Epithelial cell of prostate (primary cell): Measurements from ENCODE around the gene RLBP1.
"Not testable (repeated sequence)": the region's sequence is repeated elsewhere in the genome, so short reads cannot be mapped to it uniquely, and the experiment has no call there.

Experiments
- DNase-seq: peaks from one replicate; pipeline ENCODE4 v3.0.0-alpha.2; 2011; ENCODE audit warnings: low read depth, low spot score
- H3K27ac ChIP-seq: fragments of 450-650 bp; 2 replicates; pipeline ENCODE4 v1.5.1; 2017; ENCODE audit warnings: mild to moderate bottlenecking

Gene RLBP1

GRCh38 chr15:89221543-89221942 is at the start of gene RLBP1:
Gene RLBP1, minus strand, starts transcription at chr15:89221579. Its CDS starts 2,604 bp downstream, at chr15:89218975.
- no peak for DNase-seq
- H3K27ac ChIP-seq: no peak within 1 kb of the TSS

- DNase-seq, H3K27ac ChIP-seq: not testable (repeated sequence)
Observed at GRCh38 chr15:89250142-89250541, 28.8 kb upstream of the RLBP1 start.

GRCh38 chr15:89248584-89248983 is 27.2 kb upstream of the RLBP1 start:
- no peak overlapping the region for H3K27ac ChIP-seq
- DNase-seq: no peak

GRCh38 chr15:89247446-89247845 is 26.1 kb upstream of the RLBP1 start:
- H3K27ac ChIP-seq: no peak overlapping the region
- no peak for DNase-seq

GRCh38 chr15:89244574-89244903 is 23.2 kb upstream of the RLBP1 start:
- no peak for DNase-seq
- no peak overlapping the region for H3K27ac ChIP-seq

- DNase-seq: peak; percentile 69
- peak within 1 kb of the TSS; percentile 57 for H3K27ac ChIP-seq
Observed at GRCh38 chr15:89243691-89244573, 22.6 kb upstream of the RLBP1 start, which contains the start of gene FANCI. Gene FANCI, plus strand, starts transcription at chr15:89243979. Its CDS starts 3,669 bp downstream, at chr15:89247648.

GRCh38 chr15:89243046-89243690 is 21.8 kb upstream of the RLBP1 start:
- peak overlapping the region; percentile 57 for H3K27ac ChIP-seq
- no peak for DNase-seq

GRCh38 chr15:89239883-89240810 is 18.8 kb upstream of the RLBP1 start:
- H3K27ac ChIP-seq, DNase-seq: not testable (repeated sequence)

- H3K27ac ChIP-seq: no peak overlapping the region
- no peak for DNase-seq
Observed at GRCh38 chr15:89231832-89232231, 10.5 kb upstream of the RLBP1 start.

GRCh38 chr15:89230277-89230676 is 8.9 kb upstream of the RLBP1 start:
- no peak for DNase-seq
- H3K27ac ChIP-seq: no peak overlapping the region

- H3K27ac ChIP-seq: no peak overlapping the region
- DNase-seq: no peak
Observed at GRCh38 chr15:89227425-89227824, 6.0 kb upstream of the RLBP1 start.

- DNase-seq: no peak
- no peak overlapping the region for H3K27ac ChIP-seq
Observed at GRCh38 chr15:89226359-89227221, 5.2 kb upstream of the RLBP1 start.

- no peak overlapping the region for H3K27ac ChIP-seq
- no peak for DNase-seq
Observed at GRCh38 chr15:89225588-89225987, 4.2 kb upstream of the RLBP1 start.

- no peak for DNase-seq
- H3K27ac ChIP-seq: no peak overlapping the region
Observed at GRCh38 chr15:89218531-89218930, 2.8 kb downstream of the RLBP1 start.

GRCh38 chr15:89217686-89218376 is 3.5 kb downstream of the RLBP1 start:
- no peak for DNase-seq
- H3K27ac ChIP-seq: no peak overlapping the region

GRCh38 chr15:89217031-89217430 is 4.3 kb downstream of the RLBP1 start:
- H3K27ac ChIP-seq: no peak overlapping the region
- no peak for DNase-seq

GRCh38 chr15:89215627-89216026 is 5.8 kb downstream of the RLBP1 start:
- H3K27ac ChIP-seq: no peak overlapping the region
- no peak for DNase-seq

GRCh38 chr15:89211678-89212170 is 9.7 kb downstream of the RLBP1 start:
- no peak overlapping the region for H3K27ac ChIP-seq
- DNase-seq: no peak

GRCh38 chr15:89209057-89209456 is 12.3 kb downstream of the RLBP1 start:
- no peak for DNase-seq
- H3K27ac ChIP-seq: no peak overlapping the region
